ENCODE results near the gene CAVIN2.
A peak's percentile ranks its signal among the peaks of the same experiment; 100 is the strongest.

DNA sequence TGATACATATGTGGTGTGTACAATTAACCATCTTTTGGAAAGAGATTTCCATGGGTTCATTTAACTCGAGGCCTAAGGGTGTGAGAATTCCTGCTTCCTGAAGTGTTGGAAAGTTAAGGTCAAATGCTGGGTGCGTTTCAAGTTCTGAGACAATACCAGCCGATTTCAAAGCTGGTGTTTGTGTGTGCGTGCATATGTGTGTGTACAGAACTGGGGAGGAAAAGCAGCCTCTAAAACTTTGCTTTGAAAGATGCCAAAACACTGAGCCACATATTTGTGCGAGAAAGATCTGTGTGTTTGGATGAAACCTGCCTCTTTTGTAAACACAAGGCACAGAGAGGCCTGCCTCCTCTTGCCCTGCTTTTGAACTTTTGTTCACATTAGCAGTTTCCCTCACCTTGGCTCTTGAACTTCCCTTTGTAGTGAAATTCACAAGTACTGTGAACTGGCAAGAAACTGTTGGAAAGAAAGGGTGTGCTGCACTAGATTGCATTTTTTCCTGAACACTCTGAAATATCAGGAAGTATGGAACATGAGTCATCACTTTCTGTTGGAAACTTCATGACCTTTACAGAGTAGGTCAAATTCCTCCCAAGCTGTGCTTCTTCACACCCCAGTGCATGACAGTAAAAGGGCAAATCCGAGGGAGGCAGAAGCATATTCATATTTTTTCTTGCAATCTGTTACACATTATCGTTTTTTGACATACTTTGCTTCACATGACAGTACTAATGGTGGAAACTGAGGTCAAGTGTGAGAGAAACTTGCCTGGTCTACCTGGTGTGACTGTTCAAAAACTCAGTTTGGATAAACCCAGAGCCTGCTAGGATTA is 20.0 kb upstream of the CAVIN2 start:
- TF ChIP-seq, protein P1, sequence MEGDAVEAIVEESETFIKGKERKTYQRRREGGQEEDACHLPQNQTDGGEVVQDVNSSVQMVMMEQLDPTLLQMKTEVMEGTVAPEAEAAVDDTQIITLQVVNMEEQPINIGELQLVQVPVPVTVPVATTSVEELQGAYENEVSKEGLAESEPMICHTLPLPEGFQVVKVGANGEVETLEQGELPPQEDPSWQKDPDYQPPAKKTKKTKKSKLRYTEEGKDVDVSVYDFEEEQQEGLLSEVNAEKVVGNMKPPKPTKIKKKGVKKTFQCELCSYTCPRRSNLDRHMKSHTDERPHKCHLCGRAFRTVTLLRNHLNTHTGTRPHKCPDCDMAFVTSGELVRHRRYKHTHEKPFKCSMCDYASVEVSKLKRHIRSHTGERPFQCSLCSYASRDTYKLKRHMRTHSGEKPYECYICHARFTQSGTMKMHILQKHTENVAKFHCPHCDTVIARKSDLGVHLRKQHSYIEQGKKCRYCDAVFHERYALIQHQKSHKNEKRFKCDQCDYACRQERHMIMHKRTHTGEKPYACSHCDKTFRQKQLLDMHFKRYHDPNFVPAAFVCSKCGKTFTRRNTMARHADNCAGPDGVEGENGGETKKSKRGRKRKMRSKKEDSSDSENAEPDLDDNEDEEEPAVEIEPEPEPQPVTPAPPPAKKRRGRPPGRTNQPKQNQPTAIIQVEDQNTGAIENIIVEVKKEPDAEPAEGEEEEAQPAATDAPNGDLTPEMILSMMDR (IDR thresholded peaks at IDR 0.05) = peak in 1 of 12 donors; percentile 12
- TF ChIP-seq POLR2A (IDR thresholded peaks at IDR 0.05) = no peak

Data from heart left ventricle (tissue), 13 donors.